Measurements from ENCODE around the gene SH3RF1. TPM values are rescaled to one million over a fixed set of nuclear protein-coding genes. Genes with fewer than 3 reads are reported as not detected.

SH3RF1 gene
- total RNA-seq, 2 donors from 2014 or later = 17.1 to 17.4 TPM

- no peak for DNase-seq
- no peaks in the 10 kb centered on the region for H3K9me3 ChIP-seq
- H3K27ac ChIP-seq = no peak overlapping the region
- intact Hi-C loops (cut with DNase I) = no loop called here
- no peaks in the 10 kb centered on the region for H3K27me3 ChIP-seq
- no peak for TF ChIP-seq CTCF (IDR thresholded peaks at IDR 0.05)
- no peaks in the 10 kb centered on the region for H3K36me3 ChIP-seq (replicated peaks in 1 of 2; ENCODE audit: insufficient read depth in 1 of 2, low read depth in 2 of 2)
- H3K4me1 ChIP-seq = no peaks in the 10 kb centered on the region
- no peak overlapping the region for H3K4me3 ChIP-seq
- WGBS, 2 donors = 76 to 82% methylated on average over 15 of the region's 15 CpGs
- ATAC-seq = no peak
Observed at GRCh38 chr4:169045862-169046584, 224.7 kb downstream of the SH3RF1 start.

GRCh38 chr4:169044714-169045447, 225.9 kb downstream of the SH3RF1 start:
- no peaks in the 10 kb centered on the region for H3K4me1 ChIP-seq
- H3K27me3 ChIP-seq = no peaks in the 10 kb centered on the region
- ATAC-seq = no peak
- DNase-seq = no peak
- TF ChIP-seq CTCF (IDR thresholded peaks at IDR 0.05) (no peak), POLR2A (IDR thresholded peaks at IDR 0.05) (no peak)
- H3K4me3 ChIP-seq = no peak overlapping the region
- H3K9me3 ChIP-seq = no peaks in the 10 kb centered on the region
- WGBS, 2 donors = 89 to 92% methylated on average over 5 of the region's 5 CpGs
- intact Hi-C loops (cut with DNase I) = no loop called here
- H3K27ac ChIP-seq = no peak overlapping the region
- H3K36me3 ChIP-seq (replicated peaks in 1 of 2; ENCODE audit: insufficient read depth in 1 of 2, low read depth in 2 of 2) = no peaks in the 10 kb centered on the region

Data from body of pancreas (tissue), 4 donors.